Breast epithelium (tissue), 3 donors: ENCODE measurements around the gene FNBP1.

Experiments used
- CTCF ChIP-seq, 3 donors: fragments of 450-650 bp; IDR thresholded peaks; one replicate each; pipeline ENCODE4 v1.5.1; 2016 to 2017; ENCODE audit warnings: antibody characterized with exemption in 3 of 3, mild to moderate bottlenecking in 3 of 3, moderate library complexity in 3 of 3
- POLR2A ChIP-seq: fragments of 450-650 bp; IDR thresholded peaks from one replicate; pipeline ENCODE4 v1.6.1; 2016; ENCODE audit warnings: antibody characterized with exemption, mild to moderate bottlenecking, moderate library complexity

GRCh38 chr9:129953736-129954135 lies 89.3 kb downstream of the FNBP1 start:
- TF ChIP-seq POLR2A (no peak), CTCF (IDR thresholded peaks at IDR 0.05) (no peak)
